ENCODE measurements around the gene GALR2.
A peak's percentile ranks its signal among the peaks of the same experiment; 100 is the strongest.
"Not testable (repeated sequence)": the region's sequence is repeated elsewhere in the genome, so short reads cannot be mapped to it uniquely, and the experiment has no call there.

Gene GALR2, protein sequence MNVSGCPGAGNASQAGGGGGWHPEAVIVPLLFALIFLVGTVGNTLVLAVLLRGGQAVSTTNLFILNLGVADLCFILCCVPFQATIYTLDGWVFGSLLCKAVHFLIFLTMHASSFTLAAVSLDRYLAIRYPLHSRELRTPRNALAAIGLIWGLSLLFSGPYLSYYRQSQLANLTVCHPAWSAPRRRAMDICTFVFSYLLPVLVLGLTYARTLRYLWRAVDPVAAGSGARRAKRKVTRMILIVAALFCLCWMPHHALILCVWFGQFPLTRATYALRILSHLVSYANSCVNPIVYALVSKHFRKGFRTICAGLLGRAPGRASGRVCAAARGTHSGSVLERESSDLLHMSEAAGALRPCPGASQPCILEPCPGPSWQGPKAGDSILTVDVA

GRCh38 chr17:76074390-76075363 lies at the start of gene GALR2:
TSS of gene GALR2 (plus strand) at chr17:76074781. CDS start at chr17:76074884, 103 bp downstream.
- DNase-seq = no peak

- no peak for DNase-seq
Measured at GRCh38 chr17:76025294-76025693, 49.3 kb upstream of the GALR2 start.

- no peak for DNase-seq
Measured at GRCh38 chr17:76026714-76027158, 47.8 kb upstream of the GALR2 start.

DNA sequence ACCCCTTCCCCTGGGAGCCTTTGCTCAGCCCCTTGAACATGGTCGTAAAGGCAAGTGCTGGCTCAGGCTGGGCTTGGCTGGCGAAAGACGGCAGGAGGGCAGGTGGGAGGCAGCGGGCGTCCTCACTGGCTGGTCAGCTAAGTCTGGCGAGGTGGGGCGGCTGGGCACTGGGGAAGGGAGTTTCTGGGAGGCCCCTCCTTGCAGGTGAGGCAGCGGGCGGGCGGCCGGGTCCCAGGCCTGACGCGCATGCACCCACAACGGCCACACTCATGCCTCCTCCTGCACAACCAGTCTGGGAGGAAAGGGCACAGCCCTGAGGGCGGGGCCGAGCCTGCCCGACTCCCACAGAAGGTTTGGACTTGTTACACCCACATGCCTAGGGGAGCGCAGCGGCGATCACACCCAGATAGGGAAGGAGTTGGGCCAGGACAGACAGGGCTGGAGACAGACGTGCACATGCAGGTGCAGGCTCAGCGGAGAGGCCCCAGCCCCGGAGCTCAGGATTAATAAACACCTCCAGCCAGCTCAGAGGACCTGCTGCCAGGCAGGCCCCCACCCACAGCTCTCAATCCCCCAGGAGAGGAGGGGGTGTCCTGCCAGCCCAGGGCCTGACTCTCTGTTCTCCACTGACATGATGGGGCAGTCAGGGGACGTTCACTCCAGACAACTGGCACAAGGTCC lies 47.3 kb upstream of the GALR2 start, which contains the start of gene EVPL:
EVPL (minus strand) TSS at position 148 of the 681 bp plus-strand sequence; CDS start at position 40, 108 bp downstream.
- no peak for DNase-seq

- DNase-seq = no peak
Measured at GRCh38 chr17:76032073-76032779, 42.4 kb upstream of the GALR2 start.

DNA sequence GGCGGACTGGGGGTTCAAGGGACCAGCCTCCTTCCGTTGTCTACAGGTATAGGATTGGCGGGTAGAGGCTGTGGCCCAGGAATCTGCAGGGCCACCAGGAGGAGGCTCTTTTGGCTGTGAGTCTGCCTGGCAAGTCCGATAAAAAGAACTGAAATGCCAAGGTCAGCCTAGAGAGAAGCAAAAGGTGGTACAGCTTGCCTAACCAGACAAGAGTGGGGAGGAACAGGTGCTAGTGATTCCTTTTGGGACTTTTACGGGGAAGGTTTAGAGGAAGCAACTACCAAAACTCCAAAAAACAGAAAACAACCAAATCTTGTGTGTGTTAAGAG lies 41.8 kb upstream of the GALR2 start:
- no peak for DNase-seq

- DNase-seq = no peak
Measured at GRCh38 chr17:76033139-76033538, 41.4 kb upstream of the GALR2 start.

DNA sequence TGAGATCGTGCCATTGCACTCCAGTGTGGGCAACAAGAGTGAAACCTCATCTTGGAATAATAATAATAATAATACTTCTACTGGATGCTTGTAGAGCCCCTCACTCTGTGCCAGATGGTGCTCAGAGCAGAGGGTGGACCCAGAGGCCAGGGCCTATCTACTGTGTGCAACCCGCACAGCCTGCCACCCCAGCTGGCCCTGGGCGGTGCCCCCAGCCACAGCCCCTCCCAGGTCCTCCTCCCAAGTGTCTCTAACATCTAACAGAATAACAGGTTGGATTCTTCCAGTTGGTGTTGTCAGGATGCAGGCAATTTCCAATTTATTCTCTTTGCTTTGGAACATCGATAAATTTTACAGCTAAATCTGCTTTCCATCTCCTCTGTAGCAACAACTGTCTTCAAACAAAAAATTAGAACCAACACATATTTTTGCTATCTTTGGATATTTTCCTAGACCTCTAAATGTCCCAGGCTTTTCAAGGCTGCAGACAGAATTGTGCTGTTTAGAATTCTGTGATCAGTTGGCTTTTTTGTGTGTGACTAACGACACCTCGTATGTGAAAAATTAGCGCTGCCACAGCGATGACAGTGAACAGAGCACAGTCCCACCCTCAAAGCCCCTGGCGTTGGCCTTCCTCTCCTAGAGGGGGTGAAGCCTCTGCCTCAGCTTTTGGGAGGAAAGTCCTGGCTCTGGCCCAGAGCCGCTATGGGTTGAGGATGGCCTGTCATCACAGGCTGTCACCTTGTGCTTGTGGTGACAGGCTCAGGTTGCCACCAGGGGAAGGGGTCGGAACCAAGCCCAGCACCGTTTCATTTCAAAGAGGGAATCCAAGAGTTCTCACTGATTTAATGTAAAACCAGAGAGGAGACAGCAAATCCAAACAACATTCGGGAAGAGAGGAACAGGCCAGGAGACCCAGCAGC lies 39.9 kb upstream of the GALR2 start:
- peak; percentile 27 for DNase-seq

GRCh38 chr17:76036497-76037261 lies 37.9 kb upstream of the GALR2 start:
- DNase-seq = no peak

GRCh38 chr17:76038050-76038449 lies 36.5 kb upstream of the GALR2 start:
- no peak for DNase-seq

- DNase-seq = no peak
Measured at GRCh38 chr17:76039121-76039520, 35.5 kb upstream of the GALR2 start.

- DNase-seq = no peak
Measured at GRCh38 chr17:76040376-76040775, 34.2 kb upstream of the GALR2 start.

DNA sequence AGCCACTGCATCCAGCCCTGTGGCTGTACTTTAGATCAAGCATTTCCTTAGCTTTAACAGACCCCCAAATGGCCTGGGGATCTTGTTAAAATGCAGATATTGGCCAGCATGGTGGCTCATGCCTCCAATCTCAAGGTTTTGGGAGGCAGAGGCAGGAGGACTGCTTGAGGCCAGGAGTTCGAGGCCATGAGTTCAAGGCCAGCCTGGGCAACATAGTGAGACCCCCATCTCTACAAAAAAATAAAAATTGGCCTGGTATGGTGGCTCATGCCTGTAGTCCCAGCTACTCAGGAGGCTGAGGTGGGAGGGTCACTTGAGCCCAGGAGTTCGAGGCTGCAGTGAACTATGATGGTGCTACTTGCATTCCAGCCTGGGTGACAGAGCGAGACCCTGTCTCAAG lies 31.7 kb upstream of the GALR2 start:
- not testable (repeated sequence) for DNase-seq

DNA sequence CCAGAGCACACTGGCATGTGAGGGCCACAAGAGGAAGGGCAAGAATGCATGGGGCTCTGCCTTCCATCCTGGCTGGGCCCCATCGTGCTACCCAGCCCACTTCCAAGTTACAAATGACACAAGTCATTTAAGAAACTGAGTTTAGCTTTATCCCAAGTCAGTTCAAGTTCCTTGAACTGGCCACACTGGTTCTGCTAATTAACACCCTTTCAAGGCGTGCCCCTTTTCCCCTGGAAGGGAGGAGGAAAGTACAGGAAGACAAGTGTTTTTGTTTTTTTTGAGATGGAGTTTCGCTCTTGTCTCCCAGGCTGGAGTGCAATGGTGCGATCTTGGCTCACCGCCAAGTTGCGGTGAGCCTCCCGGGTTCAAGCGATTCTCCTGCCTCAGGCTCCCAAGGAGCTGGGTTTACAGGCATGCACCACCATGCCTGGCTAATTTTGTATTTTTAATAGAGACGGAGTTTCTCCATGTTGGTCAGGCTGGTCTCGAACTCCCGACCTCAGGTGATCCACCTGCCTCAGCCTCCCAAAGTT lies 30.0 kb upstream of the GALR2 start:
- DNase-seq = not testable (repeated sequence)

GRCh38 chr17:76046064-76046463 lies 28.5 kb upstream of the GALR2 start:
- DNase-seq = no peak

- DNase-seq = no peak
Measured at GRCh38 chr17:76048025-76048605, 26.5 kb upstream of the GALR2 start.

- DNase-seq = no peak
Measured at GRCh38 chr17:76048711-76049110, 25.9 kb upstream of the GALR2 start.

GRCh38 chr17:76049239-76049638 lies 25.3 kb upstream of the GALR2 start:
- DNase-seq = no peak

DNA sequence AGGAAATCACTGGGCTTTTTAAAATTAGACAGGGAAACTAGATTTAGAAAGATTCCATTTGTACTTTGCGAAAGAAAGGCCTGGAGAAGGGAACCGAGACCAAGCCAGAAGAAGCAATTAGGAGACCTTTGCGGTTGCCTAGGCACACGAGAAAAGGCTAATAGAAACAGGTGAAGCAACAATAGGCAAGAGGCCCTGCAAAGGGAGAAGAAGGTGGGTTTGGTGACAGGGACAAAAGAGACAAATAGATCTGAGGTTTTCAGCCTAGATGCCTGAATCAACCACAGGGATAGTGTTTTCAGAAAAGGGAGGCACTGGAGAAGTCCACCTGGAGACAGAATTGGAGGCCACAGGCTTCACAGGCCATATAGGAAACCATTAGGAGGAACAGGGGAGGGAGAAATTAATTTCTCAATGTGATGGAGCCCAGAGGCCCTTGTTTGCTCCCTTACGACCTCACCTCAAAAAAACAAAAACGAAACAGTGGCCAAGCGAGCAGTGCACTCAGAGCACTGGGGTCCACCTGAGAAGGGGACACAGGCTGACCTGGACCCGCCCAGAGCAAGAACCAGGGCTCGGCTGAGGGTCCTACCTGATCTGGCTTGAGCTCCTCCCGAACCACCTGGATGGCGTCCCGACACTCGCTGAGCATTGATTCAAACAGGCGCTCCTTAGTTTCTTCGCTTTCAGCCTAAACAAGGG lies 24.6 kb upstream of the GALR2 start:
- DNase-seq = no peak

All from NCI-H1694 (cell line).